MV-4-11 (cell line): ENCODE results near the gene ITGAE.
"Not testable (repeated sequence)": the region's sequence is repeated elsewhere in the genome, so short reads cannot be mapped to it uniquely, and the experiment has no call there.

Experiments used
- DNase-seq: peaks from one replicate; lab custom pipeline; 2025; lab: John Stamatoyannopoulos, UW

The ITGAE gene

DNA sequence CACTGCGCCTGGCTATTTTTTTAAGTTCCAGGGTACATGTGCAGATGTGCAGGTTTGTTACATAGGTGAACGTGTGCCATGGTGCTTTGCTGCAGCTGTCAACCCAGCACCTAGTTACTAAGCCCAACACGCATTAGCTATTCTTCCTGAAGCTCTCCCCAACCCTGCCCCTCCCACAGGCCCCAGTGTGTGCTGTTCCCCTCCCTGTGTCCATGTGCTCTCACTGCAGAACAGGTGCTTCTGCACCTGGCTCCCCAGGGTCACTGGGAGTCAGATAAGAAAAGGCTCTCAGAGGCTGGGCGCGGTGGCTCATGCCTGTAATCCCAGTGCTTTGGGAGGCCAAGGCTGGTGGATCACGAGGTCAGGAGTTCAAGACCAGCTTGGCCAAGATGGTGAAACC is 71.1 kb downstream of the ITGAE start:
- no peak for DNase-seq

DNA sequence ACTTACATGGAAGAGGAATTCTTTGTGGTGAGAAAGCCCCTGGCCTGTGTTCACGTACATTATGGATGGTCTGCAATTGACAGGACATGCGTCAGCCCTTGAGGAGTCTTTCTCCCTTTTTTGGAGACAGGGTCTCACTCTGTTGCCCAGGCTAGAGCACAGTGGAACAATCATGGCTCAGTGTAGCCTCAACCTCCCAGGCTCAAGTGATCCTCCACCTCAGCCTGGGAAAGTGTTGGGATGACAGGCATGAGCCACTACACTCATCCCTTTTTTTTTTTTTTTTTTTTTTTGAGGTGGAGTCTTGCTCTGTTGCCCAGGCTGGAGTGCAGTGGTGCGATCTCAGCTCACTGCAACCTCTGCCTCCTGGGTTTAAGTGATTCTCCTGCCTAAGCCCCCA is 72.9 kb downstream of the ITGAE start:
- not testable (repeated sequence) for DNase-seq

DNA sequence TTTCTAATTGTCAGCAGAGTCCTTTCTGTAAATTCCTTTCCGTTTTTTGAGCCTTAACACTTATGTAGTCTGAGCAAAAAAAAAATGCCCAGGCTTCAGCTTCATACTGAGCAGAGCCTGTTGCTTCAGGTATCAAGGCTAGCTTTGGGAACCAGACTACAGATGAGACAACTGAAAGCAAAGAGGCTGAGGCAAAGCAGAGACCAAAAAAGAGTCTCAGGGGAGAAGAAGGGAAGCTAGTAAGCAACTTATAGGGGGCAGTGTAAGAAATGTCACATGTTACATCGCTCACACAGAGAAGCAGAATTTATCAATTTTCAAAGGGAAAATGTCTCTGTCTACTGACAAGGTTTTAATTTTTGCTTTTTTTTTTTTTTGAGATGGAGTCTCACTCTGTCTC is 73.9 kb downstream of the ITGAE start:
- DNase-seq: no peak

DNA sequence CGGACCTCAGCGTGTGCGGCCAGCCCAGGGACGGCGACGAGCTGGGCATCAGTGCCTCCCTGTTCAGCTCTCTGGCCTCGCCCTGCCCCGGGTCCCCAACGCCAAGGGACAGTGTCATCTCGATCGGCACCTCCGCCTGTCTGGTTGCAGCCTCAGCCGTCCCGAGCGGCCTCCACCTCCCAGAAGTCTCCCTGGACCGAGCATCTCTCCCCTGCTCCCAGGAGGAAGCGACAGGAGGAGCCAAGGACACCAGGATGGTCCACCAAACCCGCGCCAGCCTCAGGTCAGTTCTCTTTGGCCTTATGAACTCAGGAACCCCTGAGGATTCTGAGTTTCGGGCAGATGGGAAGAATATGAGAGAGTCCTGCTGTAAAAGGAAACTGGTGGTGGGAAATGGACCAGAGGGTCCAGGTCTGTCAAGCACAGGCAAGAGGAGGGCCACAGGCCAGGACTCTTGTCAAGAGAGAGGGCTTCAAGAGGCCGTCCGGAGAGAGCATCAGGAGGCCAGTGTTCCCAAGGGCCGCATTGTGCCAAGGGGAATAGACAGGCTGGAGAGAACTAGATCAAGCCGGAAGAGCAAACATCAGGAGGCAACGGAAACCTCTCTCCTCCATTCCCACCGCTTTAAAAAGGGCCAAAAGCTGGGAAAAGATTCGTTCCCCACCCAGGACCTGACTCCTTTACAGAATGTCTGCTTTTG is 76.5 kb downstream of the ITGAE start:
- no peak for DNase-seq

DNA sequence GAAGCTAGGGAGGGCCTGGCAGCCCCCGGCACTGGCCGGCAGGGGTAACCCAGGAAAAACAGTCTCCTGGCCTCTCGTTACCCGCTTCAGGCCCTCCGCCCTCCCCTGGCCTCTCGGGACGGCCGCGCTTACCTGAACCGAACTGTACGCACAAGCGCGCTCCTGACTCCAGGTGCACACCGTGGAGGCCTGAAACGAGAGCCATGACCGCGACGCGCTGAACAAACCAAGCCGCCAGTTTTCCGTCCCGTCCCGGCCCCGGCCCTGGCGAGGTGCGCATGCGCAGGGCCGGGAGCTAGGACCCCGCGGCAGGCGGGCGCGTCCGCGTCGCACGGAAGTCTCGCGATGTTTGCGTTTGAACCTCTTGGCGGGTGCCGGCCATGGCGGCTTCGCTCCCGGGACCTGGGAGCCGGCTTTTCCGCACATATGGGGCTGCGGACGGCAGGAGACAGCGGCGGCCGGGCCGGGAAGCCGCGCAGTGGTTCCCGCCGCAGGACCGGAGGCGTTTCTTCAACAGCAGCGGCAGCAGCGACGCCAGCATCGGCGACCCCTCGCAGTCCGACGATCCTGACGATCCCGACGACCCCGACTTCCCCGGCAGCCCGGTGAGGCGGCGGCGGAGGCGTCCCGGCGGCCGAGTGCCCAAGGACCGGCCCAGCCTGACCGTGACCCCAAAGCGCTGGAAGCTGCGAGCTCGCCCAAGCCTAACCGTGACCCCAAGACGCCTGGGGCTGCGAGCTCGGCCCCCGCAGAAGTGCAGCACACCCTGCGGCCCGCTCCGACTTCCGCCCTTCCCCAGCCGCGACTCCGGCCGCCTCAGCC is 77.2 kb downstream of the ITGAE start, which contains the start of gene HASPIN:
Gene HASPIN (plus strand): TSS at position 348 of the 822 bp plus-strand sequence. CDS start 33 bp downstream, at position 381.
- peak; percentile 87 for DNase-seq

DNA sequence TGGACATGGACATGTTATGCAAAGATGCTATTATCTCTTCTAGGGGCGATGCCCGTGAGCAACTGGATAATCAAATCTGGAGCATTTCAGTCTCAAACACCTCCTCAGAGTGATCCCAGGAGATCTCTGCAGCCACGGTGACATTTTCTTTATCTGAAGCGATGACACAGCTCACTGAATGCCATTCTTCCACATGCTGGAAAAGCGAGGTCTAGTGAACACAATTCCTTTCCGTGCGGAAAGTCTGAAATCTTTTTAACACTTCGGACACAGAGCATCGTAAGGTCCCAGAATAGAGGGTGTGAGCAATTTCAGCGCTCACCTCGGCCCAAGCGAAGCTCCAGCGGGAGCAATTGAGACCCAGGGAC is 77.8 kb downstream of the ITGAE start:
- no peak for DNase-seq

DNA sequence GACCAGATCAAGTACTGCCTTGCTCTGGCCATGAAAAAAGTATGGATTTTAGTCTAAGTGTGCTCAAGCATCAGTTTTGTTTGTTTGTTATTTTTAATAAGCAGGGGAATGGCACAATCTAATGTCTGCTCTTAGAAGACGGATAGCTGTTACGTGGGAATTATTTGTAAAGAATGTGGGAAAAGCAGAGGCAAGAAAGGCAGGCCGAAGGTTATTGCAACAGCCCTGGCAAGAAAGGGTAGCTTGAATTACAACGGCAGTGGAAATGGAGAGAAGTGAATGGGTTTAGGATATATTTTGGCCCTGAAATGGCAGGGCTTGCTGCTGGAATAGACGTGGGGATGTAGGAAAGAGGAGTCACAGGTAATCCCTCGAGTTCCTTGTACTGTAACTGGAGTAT is 78.3 kb downstream of the ITGAE start:
- no peak for DNase-seq

DNA sequence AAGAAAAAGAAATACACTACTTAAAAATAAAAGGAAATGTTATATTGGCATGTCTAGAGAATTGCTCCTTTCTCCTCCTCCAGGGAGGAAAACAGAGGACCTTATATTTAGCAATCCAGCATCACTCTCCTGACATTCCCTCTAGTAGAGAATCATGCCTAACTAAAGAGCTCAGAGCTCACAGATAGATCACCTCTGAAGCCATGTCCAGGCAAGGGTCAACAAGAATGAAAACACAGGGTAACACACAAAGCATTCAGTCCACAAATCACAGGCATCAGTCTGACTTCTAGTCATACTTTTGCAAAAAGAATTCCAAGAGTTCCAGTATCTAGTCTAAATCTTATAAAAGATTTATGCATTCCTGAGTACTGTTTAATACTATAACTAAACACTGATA is 81.7 kb downstream of the ITGAE start:
- DNase-seq: no peak

DNA sequence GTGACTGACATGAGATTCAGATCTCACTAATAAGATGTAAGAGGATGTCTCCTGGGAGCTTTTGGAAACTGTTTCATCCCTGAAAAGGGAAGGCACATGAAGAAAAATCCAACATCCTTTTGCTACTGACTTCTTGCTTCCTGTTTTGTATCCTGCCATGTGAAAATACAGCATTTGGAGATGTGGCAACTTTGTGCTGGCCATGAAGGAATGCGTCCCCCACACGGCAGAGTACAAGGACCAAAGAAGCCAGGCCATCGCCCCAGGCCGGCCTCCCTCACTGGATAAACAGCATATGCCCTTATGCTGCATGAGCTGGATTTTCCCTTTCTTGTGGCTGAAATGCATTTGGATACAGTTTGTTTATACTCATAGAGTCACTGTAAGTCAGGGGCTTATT is 82.8 kb downstream of the ITGAE start:
- peak; percentile 20 for DNase-seq

DNA sequence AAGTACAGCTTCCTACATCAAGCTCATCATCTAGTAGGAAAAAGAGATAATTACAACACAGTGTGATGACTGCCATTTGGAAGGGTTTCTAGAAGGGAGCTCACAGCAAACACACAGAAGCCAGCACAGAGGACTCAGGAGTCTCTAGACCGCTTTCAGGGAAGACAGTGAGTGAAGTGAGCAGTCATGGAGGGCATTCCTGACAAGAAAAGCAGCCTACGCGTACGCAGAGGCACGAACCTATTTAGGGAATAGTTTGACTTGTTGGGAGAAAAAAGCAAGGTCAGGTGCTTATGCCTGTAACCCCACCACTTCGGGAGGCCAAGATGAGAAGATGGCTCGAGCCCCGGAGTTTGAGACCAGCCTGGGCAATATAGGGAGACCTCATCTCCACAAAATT is 85.7 kb downstream of the ITGAE start:
- no peak for DNase-seq

DNA sequence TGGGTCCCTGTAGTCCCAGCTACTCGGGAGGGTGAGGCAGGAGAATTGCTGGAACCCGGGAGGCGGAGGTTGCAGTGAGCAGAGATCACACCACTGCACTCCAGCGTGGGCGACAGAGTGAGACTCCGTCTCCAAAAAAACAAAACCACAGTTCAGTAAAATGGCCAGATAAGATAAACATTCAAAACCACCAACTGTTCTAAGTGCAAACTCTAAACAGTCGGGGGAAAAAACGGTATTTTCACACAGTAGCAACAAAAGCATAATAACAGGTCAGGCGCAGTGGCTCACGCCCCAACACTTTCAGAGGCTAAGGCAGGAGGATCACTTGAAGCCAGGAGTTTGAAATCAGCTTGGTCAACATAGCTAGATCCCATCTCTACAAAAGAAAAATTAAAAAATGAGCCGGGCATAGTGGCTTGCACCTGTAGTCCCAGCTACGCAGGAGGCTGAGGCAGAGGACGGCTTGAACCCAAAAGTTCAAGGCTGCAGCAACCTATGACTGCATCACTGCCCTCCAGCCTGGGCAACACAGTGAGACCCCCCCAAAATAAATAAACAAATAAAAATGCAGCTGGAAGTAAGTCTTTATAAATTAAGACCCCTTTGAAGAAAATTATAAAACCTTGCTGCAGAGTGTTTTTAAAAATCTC is 88.1 kb downstream of the ITGAE start:
- no peak for DNase-seq

DNA sequence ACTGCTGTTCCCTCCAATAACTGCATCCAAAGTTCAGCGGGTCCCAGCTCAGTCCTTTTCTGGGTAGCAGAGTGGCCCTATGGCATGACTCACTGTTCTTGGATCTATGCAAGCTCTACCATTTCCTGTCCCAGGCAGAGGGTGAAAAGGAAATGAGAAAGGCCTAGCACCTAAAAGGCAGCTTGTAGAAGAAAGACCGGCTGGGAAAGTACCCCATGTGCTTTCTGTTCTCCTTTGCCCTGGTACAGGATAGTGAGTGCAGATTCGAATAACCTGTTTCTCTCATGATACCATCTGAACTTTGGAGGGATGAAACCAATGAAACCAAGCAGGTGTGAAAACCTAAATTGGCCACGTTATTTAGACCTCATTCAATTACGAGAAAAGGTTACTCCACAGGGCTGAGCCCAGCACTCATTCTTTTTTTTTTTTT is 90.0 kb downstream of the ITGAE start:
- DNase-seq: peak; percentile 94

DNA sequence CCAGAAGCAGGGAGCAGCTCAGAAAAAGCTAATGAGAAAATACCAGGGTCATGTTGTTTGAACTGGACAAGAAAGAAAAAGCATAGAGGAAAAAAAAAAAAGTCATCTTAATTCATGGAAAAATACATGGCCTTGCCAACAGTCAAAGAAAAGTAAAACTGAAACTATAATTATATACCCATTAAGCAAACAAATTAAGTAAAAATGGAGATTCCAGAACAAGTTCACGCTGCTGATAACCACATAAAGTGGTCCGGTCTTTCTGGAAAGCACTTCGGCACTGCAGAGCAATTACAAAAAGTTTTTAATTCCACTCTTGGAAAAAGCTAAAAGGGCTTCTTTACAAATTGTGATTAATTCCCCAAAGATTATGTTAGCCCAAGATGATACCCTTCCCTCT is 92.6 kb downstream of the ITGAE start:
- no peak for DNase-seq

DNA sequence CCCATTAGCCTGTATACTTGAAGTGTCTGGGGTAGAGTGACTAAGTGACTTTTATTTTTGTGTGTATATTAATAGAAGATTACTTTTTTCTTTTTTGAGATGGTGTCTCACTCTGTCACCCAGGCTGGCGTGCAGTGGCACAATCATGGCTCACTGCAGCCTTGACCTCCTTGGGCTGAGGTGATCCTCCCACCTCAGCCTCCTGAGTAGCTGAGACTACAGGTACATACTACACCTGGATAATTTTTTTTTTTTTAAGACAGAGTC is 95.3 kb downstream of the ITGAE start:
- not testable (repeated sequence) for DNase-seq

DNA sequence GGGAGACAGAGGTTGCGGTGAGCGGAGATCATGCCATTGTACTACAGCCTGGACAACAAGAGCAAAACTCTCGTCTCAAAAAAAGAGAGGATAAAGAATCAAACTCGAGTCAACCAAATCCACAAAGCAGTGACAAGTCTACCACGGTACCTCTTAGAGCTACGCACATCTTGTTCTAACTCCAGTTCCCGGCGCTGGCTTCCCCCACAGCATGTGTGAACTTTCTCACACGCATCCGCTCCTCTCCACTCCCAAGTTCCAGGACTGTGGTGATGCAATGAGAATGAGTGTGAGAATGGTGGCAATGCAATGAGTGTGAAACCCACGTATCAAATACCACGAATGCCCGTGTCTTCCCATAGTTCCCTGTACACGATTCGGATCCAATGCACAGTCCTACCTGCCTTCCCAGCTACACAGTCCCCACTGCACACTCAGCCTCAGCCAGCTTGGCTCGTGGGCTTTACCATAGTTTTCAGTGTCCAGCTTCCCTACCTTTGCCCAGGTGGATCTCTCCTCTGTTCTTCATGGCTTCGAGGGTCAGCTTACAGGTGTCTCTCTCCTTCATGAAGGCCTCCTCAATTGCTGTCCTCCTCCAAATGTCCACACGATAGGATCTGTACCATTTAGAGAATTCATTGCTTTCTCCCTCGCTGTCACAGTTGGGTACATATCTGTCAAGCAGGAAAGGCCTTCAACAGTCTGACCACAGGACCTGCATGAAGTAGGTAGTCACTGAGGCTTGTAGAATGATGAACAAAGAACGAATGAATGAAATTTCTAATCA is 95.9 kb downstream of the ITGAE start:
- DNase-seq: no peak

DNA sequence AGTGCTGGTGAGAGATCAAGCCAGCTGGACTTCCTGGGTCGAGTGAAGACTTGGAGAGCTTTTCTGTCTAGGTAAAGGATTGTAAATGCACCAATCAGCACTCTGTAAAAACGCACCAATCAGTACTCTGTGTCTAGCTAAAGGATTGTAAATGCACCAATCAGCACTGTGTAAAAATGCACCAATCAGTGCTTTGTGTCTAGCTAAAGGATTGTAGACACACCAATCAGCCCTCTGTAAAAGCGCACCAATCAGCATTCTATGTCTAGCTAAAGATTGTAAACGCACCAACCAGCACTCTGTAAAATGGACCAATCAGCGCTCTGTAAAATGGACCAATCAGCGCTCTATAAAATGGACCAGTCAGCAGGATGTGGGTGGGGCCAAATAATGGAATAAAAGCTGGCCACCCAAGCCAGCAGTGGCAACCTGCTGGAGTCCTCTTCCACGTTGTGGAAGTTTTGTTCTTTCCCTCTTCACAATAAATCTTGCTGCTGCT is 98.9 kb downstream of the ITGAE start:
- DNase-seq: not testable (repeated sequence)

DNA sequence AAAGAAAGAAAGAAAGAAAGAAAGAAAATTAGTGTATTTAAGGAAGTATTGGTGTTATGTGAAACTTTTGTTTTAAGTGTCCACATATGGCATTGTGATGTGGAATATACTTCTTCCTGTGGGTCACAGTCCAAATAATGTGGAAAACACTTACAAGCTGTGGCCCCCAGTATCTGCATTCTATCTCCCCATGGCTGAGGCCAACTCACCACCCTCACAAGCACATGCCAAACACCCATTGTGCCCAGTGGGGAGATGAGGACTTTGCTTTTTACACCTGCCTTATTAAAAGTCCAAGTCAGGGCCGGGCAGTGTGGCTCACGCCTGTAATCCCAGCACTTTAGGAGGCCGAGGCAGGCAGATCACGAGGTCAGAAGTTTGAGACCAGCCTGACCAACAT is 101.0 kb downstream of the ITGAE start:
- DNase-seq: no peak

DNA sequence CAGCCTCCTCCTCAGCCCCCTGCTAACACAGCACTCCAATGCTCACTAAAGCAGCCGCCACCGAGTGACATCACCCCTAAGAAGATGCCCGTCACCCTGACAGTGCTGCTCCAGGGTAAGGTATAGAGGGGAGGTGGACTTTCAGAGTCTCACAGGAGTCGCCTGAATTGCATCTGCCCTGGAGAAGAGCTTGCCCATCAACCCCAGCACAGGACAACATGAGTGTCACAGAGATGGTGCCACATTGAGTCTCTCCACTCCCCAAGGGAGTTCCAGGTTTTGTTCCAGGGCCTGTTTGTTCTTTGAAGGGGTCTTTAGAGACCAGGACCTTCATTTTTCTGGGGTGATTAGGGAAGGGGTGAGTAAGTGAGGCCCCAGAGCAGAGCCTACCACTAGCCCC is 102.8 kb downstream of the ITGAE start:
- DNase-seq: no peak

DNA sequence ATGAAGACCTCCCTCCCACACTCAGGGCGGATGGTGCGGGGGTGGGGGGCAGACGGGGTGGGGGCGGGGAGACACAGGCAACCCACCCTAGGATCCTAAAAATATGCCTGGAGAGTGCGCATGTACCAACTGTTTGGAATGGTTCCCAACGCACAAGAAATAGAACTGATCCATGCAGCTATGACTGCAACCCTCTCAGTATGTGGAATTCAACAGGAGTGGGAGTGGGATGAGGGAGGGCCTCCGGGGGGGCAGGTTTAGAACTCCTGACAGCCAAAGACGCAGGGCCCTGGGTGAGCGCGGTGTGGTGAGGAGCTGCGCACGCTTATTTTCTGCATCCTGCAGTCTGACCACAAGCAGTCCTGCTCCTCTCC is 103.9 kb downstream of the ITGAE start:
- DNase-seq: no peak

DNA sequence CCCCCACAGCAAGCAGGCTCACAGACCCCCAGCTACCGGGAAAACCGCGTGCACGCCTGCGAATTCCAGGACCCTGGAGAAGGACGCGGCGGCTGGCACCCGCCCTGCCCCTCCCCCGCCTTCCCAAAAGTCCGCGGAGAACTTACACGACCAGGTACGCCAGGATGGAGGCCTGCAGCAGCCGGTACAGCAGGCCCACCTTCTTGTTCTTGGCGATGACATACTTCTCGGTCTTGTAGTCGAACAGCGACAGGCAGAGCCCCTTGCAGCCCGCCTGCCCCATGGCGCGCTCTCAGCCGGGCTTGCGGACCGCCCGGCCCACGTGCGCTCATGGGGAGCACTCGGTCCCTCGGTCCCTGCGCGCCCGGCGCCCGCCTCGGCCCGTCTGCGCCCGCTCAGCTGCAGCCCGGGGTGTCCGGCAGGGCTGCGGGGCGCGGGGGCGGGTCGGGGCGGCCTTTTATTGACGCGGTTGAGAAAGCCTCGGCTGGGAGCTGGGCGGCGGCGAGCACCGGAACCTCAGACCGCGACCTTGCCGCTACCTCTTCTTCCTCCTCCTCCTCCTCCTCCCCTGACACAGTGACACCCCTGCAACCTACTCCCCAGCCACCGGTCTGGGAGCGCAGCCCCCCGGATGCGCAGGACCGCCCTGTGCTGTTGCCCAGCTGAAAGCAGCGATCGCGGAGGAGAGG is 105.1 kb downstream of the ITGAE start, which contains the start of gene P2RX5:
Gene P2RX5 (minus strand): TSS at position 433 of the 689 bp plus-strand sequence. CDS start 150 bp downstream, at position 283.
- DNase-seq: peak; percentile 36

DNA sequence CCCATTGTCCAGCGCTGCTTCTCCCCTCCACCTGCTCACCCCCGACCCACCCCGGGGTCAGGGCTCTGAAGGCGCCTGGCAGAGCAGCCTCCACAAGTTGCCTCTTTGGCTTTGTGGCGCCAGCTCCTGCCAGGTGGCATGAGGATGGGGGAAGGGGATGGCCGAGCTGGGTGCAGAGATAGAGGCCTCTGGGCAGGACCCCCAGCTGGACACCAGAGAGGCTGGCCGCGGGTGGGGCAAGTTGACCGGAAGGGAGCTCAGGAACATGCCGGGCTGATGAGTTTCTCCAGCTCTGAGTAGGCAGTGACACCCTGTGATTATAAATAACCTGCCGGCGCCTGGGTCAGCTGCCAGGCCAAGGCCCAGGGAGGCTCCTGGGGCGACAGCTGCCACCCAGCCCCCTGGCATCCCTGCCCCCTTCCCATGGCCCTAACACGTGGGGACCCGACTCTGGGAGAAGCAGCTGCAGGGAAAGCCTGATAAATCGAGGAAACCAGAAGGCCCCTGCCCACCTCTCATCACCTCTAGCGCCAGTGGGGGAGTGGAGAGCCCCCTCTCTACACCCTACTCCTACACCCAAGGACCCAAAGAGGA is 105.8 kb downstream of the ITGAE start:
- no peak for DNase-seq
